Posterior cingulate gyrus (tissue), 11 donors: ENCODE results near the gene PACSIN2.
A peak's percentile ranks its signal among the peaks of the same experiment; 100 is the strongest.

Experiments
- DNase-seq, 10 donors: peaks; one replicate each; pipeline versions ENCODE4 v3.0.0 to v3.0.0-alpha.2; 2020 to 2021; ENCODE audit warnings: mixed read lengths in 3 of 10
- intact Hi-C: fragments of 100-400 bp; cut with DNase I; formaldehyde crosslinking; loops from one replicate; pipeline ENCODE4 v1.15.1; 2023

The PACSIN2 gene

DNA sequence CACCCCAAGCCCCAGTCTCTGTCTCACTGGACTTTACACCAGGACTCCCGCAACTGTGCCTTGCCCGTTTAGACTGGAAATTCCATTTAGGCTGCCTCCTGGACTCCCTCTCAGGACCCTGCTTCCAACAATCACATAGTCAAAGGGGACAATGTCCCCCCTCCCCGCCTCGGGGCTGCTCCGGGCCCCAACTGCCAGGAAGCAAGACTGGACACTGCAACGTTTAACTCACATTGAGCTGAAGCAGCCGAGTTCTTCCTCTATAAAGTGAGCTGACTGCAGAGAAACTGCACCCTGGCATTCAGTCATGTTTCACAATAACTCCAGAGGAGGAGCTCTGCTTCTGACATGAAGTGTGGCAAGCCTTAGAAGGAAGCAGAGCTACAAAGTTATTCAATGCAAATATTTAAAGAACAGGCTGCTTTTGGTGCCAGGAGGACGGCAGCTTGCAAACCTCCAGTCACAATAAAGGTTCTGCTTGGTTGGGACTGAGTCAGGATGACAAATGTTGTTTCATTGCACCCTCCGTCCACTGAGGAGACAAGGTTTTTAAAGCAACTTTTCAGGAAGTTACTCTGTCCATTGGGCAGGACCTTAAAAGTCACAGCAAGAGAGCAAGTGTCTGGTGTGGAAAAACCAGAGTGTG, 19.9 kb downstream of the PACSIN2 start:
- DNase-seq: peak in 2 of 10 donors; percentile 61 to 84
- intact Hi-C loops: no loop called here

GRCh38 chr22:42994276-42994916, 20.6 kb downstream of the PACSIN2 start:
- peak in 1 of 10 donors; percentile 63 for DNase-seq
- intact Hi-C loops: no loop called here

DNA sequence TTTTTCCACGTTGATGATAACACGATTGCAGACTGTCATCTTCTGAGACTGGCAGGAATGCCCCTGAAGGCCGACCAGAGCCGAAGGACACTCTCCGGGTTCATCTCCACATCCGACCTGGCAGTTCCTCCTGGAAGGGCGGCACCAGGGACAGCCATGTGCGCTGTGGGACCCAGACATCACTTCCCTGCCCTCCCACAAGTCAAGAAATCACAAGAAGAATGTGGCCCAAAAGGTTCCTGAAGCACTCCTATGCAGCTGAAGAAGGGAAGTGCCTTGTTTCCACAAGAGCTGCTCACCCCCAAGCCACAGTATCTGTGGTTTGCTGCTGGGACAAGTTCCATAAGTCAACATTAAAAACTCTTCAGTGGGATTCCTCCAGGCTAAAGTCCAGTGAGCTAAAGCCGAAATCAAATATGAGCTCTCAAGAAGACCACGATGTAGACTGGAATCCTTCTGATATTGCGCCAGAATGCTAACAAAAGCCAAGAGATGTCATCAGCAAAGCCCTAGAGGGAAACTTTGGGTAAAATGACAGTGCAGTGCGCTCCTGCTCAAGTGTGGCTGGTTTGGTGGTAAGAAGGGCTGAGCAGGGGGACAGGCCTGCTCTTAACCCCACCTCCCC, 21.2 kb downstream of the PACSIN2 start:
- no peak for DNase-seq
- intact Hi-C loops: no loop called here

- intact Hi-C loops: no loop called here
Measured at GRCh38 chr22:42992886-42993479, 22.0 kb downstream of the PACSIN2 start.

DNA sequence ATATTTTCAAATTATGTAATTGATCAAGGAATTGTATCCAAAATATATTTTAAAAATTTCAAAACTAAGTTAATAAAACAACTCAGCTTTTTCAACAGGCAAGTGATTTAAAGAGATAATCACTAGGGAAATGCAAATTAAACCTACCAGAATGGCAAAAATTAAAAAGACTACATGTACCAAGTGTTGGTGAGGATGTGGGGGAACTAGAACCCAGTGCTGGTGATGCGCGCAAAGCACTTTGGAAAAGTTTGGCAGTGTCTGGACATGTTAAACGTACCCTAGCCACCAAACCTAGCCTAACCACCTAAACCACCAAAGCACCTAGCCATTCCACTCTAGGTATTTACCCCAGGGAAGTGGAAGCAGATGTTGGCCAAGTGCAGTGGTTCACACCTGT, 22.9 kb downstream of the PACSIN2 start:
- DNase-seq: no peak

More at GRCh38 chr22:42992886-42993479, 22.0 kb downstream of the PACSIN2 start:
- DNase-seq: no peak

GRCh38 chr22:42991010-42991651, 23.8 kb downstream of the PACSIN2 start:
- intact Hi-C loops: no loop called here
- DNase-seq: no peak

More for the DNA sequence above, 22.9 kb downstream of the PACSIN2 start:
- intact Hi-C loops: no loop called here

DNA sequence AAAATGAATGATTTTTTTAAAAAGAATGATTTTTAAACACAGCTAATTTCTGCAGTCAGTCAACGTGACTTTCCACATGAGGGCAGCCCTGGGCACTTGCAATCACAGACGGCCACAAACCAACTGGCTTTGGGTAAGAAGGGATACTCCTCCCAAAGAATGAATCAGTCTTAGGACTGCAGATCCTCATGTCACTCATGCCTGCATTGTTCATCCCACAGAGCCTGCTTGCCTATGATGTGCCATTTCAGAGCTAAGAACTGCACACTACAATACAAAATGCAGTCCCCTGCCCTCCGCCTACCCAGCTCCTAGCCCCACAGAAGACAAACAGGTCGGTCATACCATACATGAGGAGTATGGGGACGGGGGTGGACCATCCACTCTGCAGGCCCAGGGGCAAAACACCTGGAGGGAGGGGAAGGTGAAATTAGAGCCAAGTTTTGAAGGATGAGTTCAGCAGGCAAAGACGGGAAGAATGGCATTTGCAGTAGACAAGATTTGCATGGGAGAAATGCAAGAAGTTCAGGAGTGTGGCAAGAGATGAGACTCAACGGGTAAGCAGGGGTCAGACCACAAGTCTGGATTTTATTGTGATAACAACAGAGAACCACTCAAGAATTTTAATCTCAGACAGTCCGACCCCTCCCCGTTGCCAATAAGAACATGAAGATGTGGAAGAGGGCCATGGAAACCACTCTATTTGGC, 24.7 kb downstream of the PACSIN2 start:
- intact Hi-C loops: no loop called here
- DNase-seq: peak in 1 of 10 donors; percentile 43

GRCh38 chr22:42986115-42986514, 28.8 kb downstream of the PACSIN2 start:
- intact Hi-C loops: no loop called here

DNA sequence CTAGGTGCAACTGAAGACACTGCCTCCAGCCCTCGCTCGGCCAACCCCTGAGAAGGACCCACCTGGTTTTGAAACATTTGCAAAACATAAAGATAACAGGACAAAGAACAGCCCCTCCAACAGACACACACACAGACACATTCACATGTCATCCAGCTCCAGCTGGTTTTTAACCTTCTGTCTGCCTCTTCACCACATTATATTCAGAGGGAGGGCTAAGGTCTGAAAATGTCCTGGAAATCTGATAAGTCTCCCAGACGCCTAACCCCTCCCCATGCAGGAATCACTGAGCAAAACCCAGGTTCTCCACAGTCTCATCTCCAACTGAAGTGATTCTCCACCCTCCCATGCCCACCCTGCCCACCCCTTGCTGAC, 29.4 kb downstream of the PACSIN2 start:
- no peak for DNase-seq
- intact Hi-C loops: no loop called here

More at GRCh38 chr22:42986115-42986514, 28.8 kb downstream of the PACSIN2 start:
- DNase-seq: no peak

GRCh38 chr22:42984814-42985530, 30.0 kb downstream of the PACSIN2 start:
- no peak for DNase-seq
- intact Hi-C loops: no loop called here

GRCh38 chr22:42984397-42984796, 30.6 kb downstream of the PACSIN2 start:
- DNase-seq: peak in 1 of 10 donors; percentile 17
- intact Hi-C loops: no loop called here

- DNase-seq: no peak
- intact Hi-C loops: no loop called here
Measured at GRCh38 chr22:42983470-42983869, 31.5 kb downstream of the PACSIN2 start.

- no peak for DNase-seq
- intact Hi-C loops: no loop called here
Measured at GRCh38 chr22:42979606-42980005, 35.3 kb downstream of the PACSIN2 start.

GRCh38 chr22:42978453-42979103, 36.4 kb downstream of the PACSIN2 start:
- intact Hi-C loops: no loop called here
- peak in 6 of 10 donors; percentile 29 to 86 (median 46) for DNase-seq

DNA sequence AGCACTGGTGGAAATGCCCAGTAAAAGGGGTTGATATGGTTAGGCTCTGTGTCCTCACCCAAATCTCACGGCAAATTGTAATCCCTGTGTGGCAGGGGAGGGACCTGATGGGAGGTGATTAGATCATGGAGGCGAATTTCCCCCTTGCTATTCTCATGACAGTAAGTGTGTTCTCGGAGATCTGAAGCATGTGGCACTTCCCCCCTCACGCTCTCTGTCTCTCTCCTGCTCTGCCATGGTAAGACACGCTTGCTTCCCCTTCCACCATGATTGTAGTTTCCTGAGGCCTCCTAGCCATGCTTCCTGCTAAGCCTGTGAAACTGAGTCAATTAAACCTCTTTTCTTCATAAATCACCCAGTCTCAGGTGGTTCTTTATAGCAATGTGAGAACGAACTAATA, 37.4 kb downstream of the PACSIN2 start:
- no peak for DNase-seq
- intact Hi-C loops: no loop called here

GRCh38 chr22:42976217-42976933, 38.6 kb downstream of the PACSIN2 start:
- DNase-seq: no peak
- intact Hi-C loops: no loop called here

DNA sequence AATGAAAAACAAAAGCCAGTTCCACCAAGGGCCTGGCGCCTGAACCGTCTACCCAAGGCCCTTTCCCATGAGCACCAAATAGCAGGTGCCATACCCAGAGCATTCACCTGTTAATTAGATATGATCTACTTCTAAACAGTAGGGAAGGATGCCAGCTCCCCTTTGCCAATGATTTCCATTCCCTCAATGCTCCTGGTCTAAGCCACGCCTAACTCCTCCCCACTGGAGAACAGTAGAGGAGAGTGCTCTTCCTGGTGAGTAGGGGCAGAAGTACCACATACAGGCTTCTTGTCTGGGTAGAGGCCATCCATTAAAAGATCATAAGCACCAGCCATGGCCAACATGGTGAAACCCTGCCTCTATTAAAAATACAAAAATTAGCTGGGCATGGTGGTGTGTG, 40.7 kb downstream of the PACSIN2 start:
- intact Hi-C loops: no loop called here

GRCh38 chr22:42973536-42973881, 41.4 kb downstream of the PACSIN2 start:
- intact Hi-C loops: no loop called here

More for the DNA sequence above, 40.7 kb downstream of the PACSIN2 start:
- no peak for DNase-seq

More at GRCh38 chr22:42973536-42973881, 41.4 kb downstream of the PACSIN2 start:
- no peak for DNase-seq
